EL (cell line): Measurements from ENCODE around the gene KSR1.

ENCODE experiments used
- DNase-seq: peaks from one replicate; pipeline ENCODE4 v3.0.0-alpha.2; 2016

Gene KSR1

GRCh38 chr17:27558341-27558740 lies 102.1 kb downstream of the KSR1 start:
- no peak for DNase-seq

- no peak for DNase-seq
Observed at GRCh38 chr17:27558842-27559505, 102.7 kb downstream of the KSR1 start.

DNA sequence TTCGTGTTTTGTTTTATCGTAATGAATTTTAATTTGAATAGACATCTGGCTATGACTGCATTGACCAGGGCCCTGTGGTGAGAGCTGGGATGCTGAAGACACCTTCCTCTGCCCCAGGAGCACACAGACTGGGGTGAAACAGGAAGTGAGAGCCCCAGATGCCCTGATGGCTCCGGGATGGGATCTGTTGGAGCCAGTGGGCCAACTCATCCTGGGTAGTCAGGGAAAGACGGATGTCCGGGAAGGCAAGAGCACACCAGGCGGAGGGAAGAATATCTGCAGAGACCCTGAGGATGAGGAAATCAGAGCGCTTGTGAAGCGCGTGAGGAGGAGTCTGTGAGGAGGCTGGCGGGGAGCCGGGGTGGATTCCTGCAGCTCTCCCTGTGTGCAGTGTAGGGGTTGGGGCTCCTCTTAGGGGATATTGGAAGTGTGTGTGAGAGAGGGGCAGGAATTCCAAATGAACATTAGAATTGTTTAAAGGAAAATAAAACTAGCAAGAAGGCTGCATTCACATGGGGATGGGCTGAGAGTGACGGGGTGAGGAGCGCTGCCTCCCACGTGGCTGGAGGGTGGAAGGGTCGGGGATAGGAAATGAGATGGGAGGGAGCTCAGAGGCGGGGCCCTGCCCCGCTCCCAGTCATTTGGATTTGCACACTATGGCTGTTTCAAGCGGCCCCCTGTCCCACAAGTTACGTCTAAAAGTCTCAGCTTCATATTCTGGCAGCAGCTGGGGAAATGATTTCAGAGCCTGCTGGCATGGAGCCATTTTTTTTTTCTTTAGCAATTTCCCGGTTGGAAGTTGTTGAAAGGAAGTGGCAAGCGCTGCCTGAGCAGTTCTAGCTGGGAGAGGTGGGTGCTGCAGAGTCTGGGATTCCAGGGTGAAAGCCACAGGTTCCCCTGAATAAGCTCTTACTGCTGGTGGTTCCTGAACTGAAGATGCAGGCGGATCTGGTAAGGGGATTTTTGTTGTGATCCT lies 103.5 kb downstream of the KSR1 start:
- DNase-seq: peak; percentile 82

DNA sequence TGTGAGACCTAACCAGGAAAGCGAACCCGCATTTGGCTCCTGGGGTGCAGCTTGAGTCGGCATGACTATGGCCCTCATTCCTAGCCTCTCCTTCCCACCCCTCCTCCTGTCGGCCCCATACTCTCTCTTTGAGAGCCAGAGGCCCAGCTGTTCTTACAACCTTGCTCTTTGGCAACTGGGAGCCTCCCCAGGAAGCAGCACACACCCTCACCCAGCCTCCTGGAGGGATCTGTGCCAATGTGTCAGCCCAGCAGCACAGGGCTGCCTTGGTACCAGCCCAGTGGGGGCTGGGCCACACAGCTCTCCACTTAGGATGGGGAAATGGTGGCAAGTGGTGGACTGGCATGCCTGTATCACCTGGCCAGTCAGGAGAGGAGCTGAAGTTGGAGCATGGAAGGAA lies 104.4 kb downstream of the KSR1 start:
- no peak for DNase-seq

DNA sequence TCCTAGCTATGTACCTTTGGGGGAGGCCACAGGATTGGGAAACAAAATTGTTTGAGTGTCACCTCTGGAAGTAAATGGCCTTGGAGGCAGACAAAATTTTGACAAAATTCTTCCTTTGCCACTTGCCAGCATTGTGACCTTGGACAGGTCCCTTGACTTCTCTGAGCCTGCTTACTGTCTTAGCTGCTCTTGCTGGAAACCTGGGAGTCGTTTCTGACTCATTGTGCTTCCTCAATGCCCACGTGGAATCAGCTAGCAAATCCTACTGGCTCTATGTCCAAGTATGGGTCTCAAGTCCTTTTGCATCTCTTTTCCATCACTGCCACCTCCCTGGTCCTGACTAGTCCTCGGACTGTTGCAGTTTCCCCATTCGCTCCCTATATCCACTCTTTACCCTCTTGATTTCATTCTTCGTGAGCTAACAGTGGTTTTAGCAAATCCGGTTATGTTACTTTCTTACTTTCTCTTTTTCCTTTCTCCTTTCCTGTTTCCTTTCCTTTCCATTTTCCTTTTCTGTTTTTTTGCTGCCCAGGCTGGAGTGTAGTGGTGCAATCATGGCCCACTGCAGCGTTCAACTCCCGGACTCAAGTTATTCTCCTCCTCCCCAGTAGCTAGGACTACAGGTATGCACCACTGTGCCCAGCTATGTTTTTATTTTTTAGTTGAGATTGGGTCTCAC lies 106.7 kb downstream of the KSR1 start:
- no peak for DNase-seq

DNA sequence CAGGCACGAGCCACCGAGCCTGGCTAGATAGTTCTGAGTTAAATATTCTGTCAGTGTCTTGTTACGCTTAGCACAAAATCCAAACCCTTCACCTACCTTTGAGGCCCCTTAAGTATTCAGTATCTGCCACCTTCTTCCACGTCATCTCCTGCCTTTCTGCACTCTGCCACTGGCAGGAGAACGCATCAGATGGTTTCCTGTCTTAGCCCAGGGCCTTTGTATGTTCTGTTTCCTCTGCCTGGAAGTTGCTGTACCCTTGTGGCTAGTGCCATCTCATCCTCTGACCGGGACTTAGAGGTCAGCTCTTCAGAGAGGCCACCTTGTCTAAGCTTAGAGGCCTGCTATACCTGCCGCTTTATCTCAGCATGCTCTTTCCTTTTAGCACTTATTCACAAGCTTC lies 107.3 kb downstream of the KSR1 start:
- no peak for DNase-seq

DNA sequence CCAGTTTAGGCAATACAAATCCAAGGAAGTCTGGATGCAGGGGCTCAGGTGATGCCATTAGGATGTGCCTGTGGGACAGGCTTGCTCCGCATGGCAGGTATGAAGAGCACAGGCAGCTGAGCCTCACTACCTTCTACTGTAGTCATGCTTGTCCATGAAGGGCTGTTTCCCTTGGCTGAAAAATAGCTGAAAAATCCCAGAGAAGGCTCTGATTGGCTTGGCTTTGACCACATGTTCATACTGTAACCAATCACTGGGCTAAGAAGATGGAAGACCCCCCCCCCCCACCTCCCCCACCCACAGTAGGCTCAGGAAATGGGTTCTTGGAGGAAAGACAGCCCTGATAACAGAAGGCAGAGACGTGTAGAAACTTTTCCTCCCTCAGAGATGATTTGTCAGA lies 108.2 kb downstream of the KSR1 start:
- no peak for DNase-seq

DNA sequence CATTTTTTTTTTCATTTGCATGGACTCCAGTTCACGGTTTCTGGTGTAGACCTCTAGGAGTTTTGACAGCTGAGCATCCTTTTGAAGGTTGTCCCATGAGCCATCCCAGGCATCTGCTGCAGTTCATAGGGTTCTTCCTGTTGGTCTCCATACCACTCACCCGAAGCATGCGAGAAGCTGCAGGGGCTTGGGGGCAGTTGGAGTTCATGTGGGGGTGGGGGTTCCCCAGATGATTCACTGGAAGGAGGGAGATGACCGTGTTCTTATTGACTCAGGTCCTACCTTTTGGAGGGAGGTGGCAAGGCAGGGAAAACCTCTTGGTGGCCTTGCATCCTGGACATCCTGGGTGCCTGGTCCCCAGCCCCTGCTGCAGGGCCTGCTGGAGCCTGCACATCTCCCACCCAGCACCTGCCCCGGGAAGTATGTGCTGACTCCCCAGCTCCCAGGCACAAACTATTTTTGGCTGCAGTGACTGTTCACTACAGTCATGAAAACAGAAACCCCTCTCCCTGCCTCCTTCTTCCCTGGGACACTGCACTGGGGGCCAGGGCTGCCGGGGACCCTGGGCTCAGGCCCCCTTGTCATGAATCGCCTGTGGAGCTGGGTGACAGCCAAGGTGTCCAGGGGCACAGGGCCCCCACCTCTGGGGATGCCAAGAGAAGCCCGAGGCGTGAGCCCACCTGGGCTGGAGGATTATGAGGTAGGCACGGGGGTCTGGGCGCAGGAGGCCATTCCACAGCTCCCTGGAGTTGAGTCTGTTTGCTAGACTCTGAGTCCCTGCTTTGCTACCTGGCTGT lies 109.8 kb downstream of the KSR1 start:
- no peak for DNase-seq

DNA sequence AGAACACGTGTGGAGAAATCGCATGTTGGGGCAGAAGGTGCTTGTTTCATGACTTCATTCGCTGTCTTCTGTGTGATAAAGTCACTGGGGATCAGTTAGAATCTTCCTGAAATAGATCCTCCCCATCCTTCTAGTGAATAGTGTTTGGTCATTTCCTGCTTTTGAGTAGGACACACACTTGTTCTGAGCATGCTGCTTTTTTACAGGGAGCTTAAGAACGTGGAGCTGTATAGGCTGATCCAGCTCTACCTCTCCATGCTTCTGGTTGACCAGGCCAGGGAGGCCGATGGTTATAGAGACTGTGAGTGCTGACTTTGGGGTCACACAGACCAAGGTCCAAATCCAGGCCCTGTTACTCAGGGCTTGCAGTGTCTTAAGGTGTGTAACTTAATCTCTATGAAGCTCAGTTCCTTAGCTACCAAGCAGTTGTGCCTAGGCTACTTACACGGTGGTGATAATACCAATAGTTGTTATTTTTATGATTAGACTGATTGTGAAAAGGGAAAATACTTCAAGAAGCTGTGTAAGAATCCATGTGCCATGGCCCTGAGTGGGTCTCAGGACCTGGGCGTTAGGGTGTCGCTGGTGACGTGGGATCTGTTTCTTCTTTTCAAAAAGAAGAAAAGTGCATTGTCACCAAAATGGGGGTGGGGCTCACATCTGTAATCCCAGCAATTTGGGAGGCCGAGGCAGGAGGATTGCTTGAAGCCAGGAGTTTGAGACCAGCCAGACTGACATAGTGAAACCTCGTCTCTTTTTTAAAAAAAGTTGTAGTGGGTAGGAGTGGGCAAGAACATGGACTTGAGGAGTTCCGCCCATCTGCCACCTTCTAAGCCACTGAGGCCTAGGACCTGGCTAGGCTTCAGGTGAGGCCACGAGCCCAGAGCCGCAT lies 110.7 kb downstream of the KSR1 start:
- DNase-seq: no peak

GRCh38 chr17:27567563-27567859 lies 111.3 kb downstream of the KSR1 start:
- DNase-seq: no peak

GRCh38 chr17:27568216-27568615 lies 112.0 kb downstream of the KSR1 start:
- DNase-seq: no peak

- no peak for DNase-seq
Observed at GRCh38 chr17:27568811-27569210, 112.6 kb downstream of the KSR1 start.

DNA sequence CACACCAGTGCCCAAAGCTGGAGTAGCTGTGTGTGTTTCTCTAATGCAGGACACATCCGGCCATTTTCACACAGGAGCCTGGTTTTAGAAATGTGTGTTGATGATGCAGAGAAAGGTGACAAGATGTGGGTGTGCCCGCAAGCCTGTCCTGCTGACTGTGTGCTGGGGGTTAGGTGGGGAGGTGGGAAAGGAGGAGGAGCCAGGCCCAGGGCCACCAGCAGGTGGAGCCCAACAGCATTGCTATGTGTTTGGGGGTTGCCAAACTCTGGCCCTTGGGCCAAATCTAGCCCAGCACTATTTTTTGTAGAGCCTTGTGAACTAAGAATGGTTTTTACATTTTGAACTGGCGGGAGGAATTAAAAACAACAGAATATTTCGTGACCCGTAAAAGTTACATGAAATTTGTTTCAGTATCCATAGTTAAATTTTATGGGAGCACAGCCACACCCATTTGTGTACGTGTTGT lies 113.0 kb downstream of the KSR1 start:
- peak; percentile 26 for DNase-seq

GRCh38 chr17:27569884-27570577 lies 113.8 kb downstream of the KSR1 start:
- no peak for DNase-seq

DNA sequence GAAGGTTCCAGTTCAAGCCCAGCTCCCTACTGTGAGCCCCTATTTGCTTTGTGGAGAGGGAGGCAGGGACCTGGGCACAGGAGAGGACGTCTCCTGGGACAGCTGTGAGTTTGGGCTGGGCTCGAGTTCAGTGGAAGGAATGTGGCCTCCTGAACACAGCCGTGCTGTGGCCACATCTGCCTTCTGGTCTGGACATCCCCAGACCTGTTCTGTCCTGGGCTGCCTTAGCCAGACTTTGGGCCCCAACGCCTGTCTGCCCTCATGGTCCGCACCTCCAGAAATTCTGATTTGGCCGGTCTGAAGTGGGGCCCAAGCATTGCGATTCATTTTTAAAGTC lies 114.3 kb downstream of the KSR1 start:
- no peak for DNase-seq

GRCh38 chr17:27571563-27572352 lies 115.5 kb downstream of the KSR1 start:
- no peak for DNase-seq

DNA sequence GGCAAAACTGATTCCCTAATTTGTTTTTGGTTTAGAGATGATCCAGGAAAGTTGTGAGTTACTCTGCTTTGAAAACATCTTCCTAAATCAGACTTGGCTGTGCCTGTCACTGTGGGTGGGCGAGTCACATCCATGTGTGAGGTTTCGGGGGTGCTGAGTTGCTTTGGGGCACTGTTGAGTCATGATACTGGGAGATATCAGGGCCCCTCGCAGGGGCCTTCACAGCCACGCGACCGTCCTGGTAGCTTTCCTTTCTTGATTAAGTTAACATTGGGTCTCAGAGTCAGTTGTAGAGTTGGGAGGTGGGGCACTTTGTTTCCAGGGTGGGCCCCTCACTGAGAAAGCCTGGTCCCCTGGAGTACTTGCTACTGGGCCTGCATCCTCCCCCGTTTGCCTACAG lies 116.4 kb downstream of the KSR1 start:
- peak; percentile 60 for DNase-seq

- no peak for DNase-seq
Observed at GRCh38 chr17:27573548-27573947, 117.3 kb downstream of the KSR1 start.

DNA sequence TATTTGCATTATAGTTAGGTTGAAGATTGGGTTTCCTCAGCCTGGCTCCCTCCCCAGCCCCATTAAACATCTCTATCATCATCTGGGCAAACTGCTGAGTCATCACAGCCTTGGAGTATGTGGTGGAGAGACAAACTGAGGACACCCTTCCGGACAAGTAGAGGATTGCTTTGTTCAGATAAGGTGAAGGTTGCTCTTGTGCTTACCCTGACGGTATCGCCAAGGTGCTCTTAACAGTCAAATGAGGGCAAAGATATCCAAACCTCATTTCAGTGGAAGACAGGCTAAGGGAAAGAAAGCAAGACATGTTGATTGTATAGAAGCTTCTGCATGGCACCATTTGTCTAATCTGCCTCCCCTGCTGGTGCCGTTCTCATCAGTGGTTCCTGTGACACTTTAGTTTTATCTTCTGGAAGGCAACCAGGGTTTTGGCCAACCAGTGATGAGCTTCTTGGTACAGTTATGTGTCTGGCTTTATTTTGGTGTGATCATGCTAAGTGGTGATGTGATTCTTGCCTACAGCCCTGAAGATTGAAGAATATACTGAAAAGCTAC lies 117.8 kb downstream of the KSR1 start:
- peak; percentile 36 for DNase-seq
